Astrocyte of the cerebellum (primary cell): Measurements from ENCODE around the gene TPP1.

Experiments
- DNase-seq: peaks from one replicate; pipeline ENCODE4 v3.0.0-alpha.2; 2011; ENCODE audit warnings: low read depth
- H3K4me3 ChIP-seq: 2 replicates; pipeline ENCODE4 v1.5.1; 2011; ENCODE audit warnings: mild to moderate bottlenecking, low read depth, low read length, moderate library complexity
- CTCF ChIP-seq: IDR thresholded peaks from 2 replicates; pipeline ENCODE4 v1.5.1; 2012; ENCODE audit warnings: low read length, low read depth, moderate library complexity, mild to moderate bottlenecking; ENCODE audit errors: missing control alignments
- in situ Hi-C: cut with HindIII; loops from 2 replicates; pipeline ENCODE4 v1.10.0; 2017; ENCODE audit warnings: low sequenced_read_pairs

TPP1 gene

GRCh38 chr11:6619004-6619745 lies at the start of gene TPP1:
TSS of gene TPP1 (minus strand) at chr11:6619422. CDS start at chr11:6619400, 22 bp downstream.
- DNase-seq, result peak; percentile 90
- H3K4me3 ChIP-seq, result peak within 1 kb of the TSS; percentile 69
- in situ Hi-C loops, result no loop called here
- TF ChIP-seq CTCF, result no peak

- peak; percentile 18 for DNase-seq
- in situ Hi-C loops, result no loop called here
- H3K4me3 ChIP-seq, result no peak overlapping the region
- peak; percentile 64 for TF ChIP-seq CTCF
These were observed 48.6 kb upstream of the TPP1 start for GRCh38 chr11:6667733-6668374.

- no peak for DNase-seq
- in situ Hi-C loops, result no loop called here
These were observed 47.3 kb upstream of the TPP1 start for GRCh38 chr11:6666302-6667183.

GRCh38 chr11:6664551-6664950 lies 45.3 kb upstream of the TPP1 start:
- no peak for TF ChIP-seq CTCF
- in situ Hi-C loops, result no loop called here
- H3K4me3 ChIP-seq, result no peak overlapping the region
- DNase-seq, result no peak

More at GRCh38 chr11:6666302-6667183, 47.3 kb upstream of the TPP1 start:
- TF ChIP-seq CTCF, result no peak
- H3K4me3 ChIP-seq, result no peak overlapping the region

- TF ChIP-seq CTCF, result no peak
- in situ Hi-C loops, result no loop called here
- no peak for DNase-seq
- H3K4me3 ChIP-seq, result no peak overlapping the region
These were observed 44.7 kb upstream of the TPP1 start for GRCh38 chr11:6663794-6664469.

GRCh38 chr11:6660712-6661111 lies 41.5 kb upstream of the TPP1 start:
- no peak for TF ChIP-seq CTCF
- H3K4me3 ChIP-seq, result no peak overlapping the region
- in situ Hi-C loops, result no loop called here

More at GRCh38 chr11:6660712-6661111, 41.5 kb upstream of the TPP1 start:
- no peak for DNase-seq
